IMR-90 (cell line): ENCODE measurements around the gene PLEKHG2. TPM values are rescaled to one million over a fixed set of nuclear protein-coding genes. Genes with fewer than 3 reads are reported as not detected.
A peak's percentile ranks its signal among the peaks of the same experiment; 100 is the strongest.

Source experiments
- ATAC-seq: fragments of 200-7000 bp; cut with Tn5 transposase; 2 replicates; pipeline ENCODE4 v1.9.1; 2020; ENCODE audit warnings: low read depth, mild to moderate bottlenecking, moderate library complexity
- BruUV-seq: library from RNA; stranded (reverse); fragments of 400-500 nt; replicated peaks from 2 replicates; lab custom pipeline; 2021; lab: Mats Ljungman, UMichigan
- CTCF ChIA-PET: fragments of 300-600 bp; formaldehyde crosslinking; extraction: SDS; loops from one replicate; lab custom pipeline; 2021; ENCODE audit warnings: antibody characterized with exemption; lab: Yijun Ruan, JAX
- POLR2A ChIA-PET: fragments of 300-600 bp; sonication (Branson Sonifier 250); formaldehyde crosslinking; loops from one replicate; lab custom pipeline; 2022; ENCODE audit warnings: antibody characterized with exemption; ENCODE audit not compliant: unreplicated experiment; lab: Charles Lee
- DNase-seq: peaks from one replicate; pipeline ENCODE4 v3.0.0; 2013
- H2AFZ ChIP-seq: replicated peaks from 2 replicates; pipeline ENCODE3; 2013; ENCODE audit warnings: low read length, mild to moderate bottlenecking; ENCODE audit not compliant: poor library complexity
- H2AK5ac ChIP-seq: 2 replicates; pipeline ENCODE4 v1.6.1; 2013; ENCODE audit warnings: low read depth, low read length, inconsistent platforms
- H2AK9ac ChIP-seq: replicated peaks from 2 replicates; pipeline ENCODE3; 2013; ENCODE audit warnings: mild to moderate bottlenecking, low read depth, low read length, moderate library complexity; ENCODE audit not compliant: poor library complexity
- H2BK120ac ChIP-seq: 2 replicates; pipeline ENCODE4 v1.6.1; 2013; ENCODE audit warnings: low read depth, low read length, inconsistent platforms
- H2BK15ac ChIP-seq: 3 replicates; pipeline ENCODE4 v1.6.1; 2013; ENCODE audit warnings: low read depth, low read length, inconsistent platforms
- H2BK20ac ChIP-seq: 2 replicates; pipeline ENCODE4 v1.6.1; 2013; ENCODE audit warnings: low read depth, mild to moderate bottlenecking, inconsistent platforms, low read length, moderate library complexity
- H2BK5ac ChIP-seq: 2 replicates; pipeline ENCODE4 v1.6.1; 2013; ENCODE audit warnings: mild to moderate bottlenecking, low read depth, low read length, inconsistent platforms; ENCODE audit not compliant: poor library complexity, severe bottlenecking
- H3K14ac ChIP-seq: replicated peaks from 2 replicates; pipeline ENCODE4 v1.6.1; 2013; ENCODE audit warnings: low read depth, low read length, inconsistent platforms
- H3K18ac ChIP-seq: 2 replicates; pipeline ENCODE4 v1.6.1; 2013; ENCODE audit warnings: low read depth, low read length, control low read depth
- H3K23ac ChIP-seq: 2 replicates; pipeline ENCODE4 v1.6.1; 2013; ENCODE audit warnings: low read depth, low read length, inconsistent platforms
- H3K27ac ChIP-seq: 2 replicates; pipeline ENCODE4 v1.5.1; 2013; ENCODE audit warnings: mild to moderate bottlenecking, control low read depth, low read length; ENCODE audit not compliant: insufficient read depth
- H3K27me3 ChIP-seq: 2 replicates; pipeline ENCODE4 v1.6.1; 2013; ENCODE audit warnings: low read length; ENCODE audit not compliant: control insufficient read depth, insufficient read depth
- H3K36me3 ChIP-seq: 2 replicates; pipeline ENCODE4 v1.6.1; 2013; ENCODE audit warnings: low read length, mixed read lengths; ENCODE audit not compliant: control insufficient read depth, insufficient read depth
- H3K4ac ChIP-seq: 2 replicates; pipeline ENCODE4 v1.6.1; 2013; ENCODE audit warnings: low read depth, low read length, inconsistent platforms
- H3K4me1 ChIP-seq: 2 replicates; pipeline ENCODE4 v1.6.1; 2013; ENCODE audit warnings: low read length, mixed read lengths; ENCODE audit not compliant: control insufficient read depth, insufficient read depth
- H3K4me2 ChIP-seq: 2 replicates; pipeline ENCODE4 v1.6.1; 2013; ENCODE audit warnings: low read depth, mild to moderate bottlenecking, control low read depth, low read length, moderate library complexity
- H3K4me3 ChIP-seq: 2 replicates; pipeline ENCODE4 v1.5.1; 2013; ENCODE audit warnings: low read depth, mild to moderate bottlenecking, control low read depth, low read length, moderate library complexity; ENCODE audit not compliant: insufficient read depth
- H3K56ac ChIP-seq: 2 replicates; pipeline ENCODE4 v1.6.1; 2013; ENCODE audit warnings: low read length, inconsistent platforms; ENCODE audit not compliant: insufficient read depth; ENCODE audit errors: extremely low read depth
- H3K79me1 ChIP-seq, 2 experiments: 2 replicates each; pipeline ENCODE4 v1.6.1; 2013; ENCODE audit warnings: low read length in 2 of 2, inconsistent platforms in 1 of 2, low read depth in 1 of 2
- H3K9ac ChIP-seq: 2 replicates; pipeline ENCODE4 v1.6.1; 2013; ENCODE audit warnings: low read depth, low read length, control low read depth
- H3K9me1 ChIP-seq: 2 replicates; pipeline ENCODE4 v1.6.1; 2013; ENCODE audit warnings: low read length, inconsistent platforms; ENCODE audit not compliant: insufficient read depth
- H3K9me3 ChIP-seq: 2 replicates; pipeline ENCODE4 v1.6.1; 2013; ENCODE audit warnings: low read length; ENCODE audit not compliant: control insufficient read depth, insufficient read depth
- H4K20me1 ChIP-seq: 2 replicates; pipeline ENCODE4 v1.6.1; 2013; ENCODE audit warnings: low read length, inconsistent platforms; ENCODE audit not compliant: insufficient read depth
- H4K5ac ChIP-seq: 2 replicates; pipeline ENCODE4 v1.6.1; 2013; ENCODE audit warnings: mild to moderate bottlenecking, low read depth, low read length, control low read depth
- H4K8ac ChIP-seq, 2 experiments: 2 replicates each; pipeline ENCODE4 v1.6.1; 2013; ENCODE audit warnings: low read depth in 2 of 2, low read length in 2 of 2, control low read depth in 1 of 2, inconsistent platforms in 1 of 2
- H4K91ac ChIP-seq: 2 replicates; pipeline ENCODE4 v1.6.1; 2013; ENCODE audit warnings: low read depth, low read length, inconsistent platforms; ENCODE audit not compliant: insufficient read depth
- BHLHE40 ChIP-seq: fragments of 150-350 bp; IDR thresholded peaks from 2 replicates; pipeline ENCODE4 v1.6.1; 2016; ENCODE audit warnings: mild to moderate bottlenecking, low read depth, low read length
- CEBPB ChIP-seq: IDR thresholded peaks from 2 replicates; pipeline ENCODE4 v1.6.1; 2012; ENCODE audit warnings: low read depth, low read length, improper control_type of control experiment
- CHD1 ChIP-seq: IDR thresholded peaks from 2 replicates; pipeline ENCODE4 v1.6.1; 2012; ENCODE audit warnings: low read depth, low read length, improper control_type of control experiment
- FOS ChIP-seq: fragments of 150-350 bp; IDR thresholded peaks from 2 replicates; pipeline ENCODE4 v1.6.1; 2016; ENCODE audit warnings: low read depth, low read length
- MAFK ChIP-seq: IDR thresholded peaks from 2 replicates; pipeline ENCODE4 v1.6.1; 2012; ENCODE audit warnings: low read depth, low read length, improper control_type of control experiment
- MAZ ChIP-seq: IDR thresholded peaks from 2 replicates; pipeline ENCODE4 v1.6.1; 2012; ENCODE audit warnings: low read depth, mild to moderate bottlenecking, low read length, improper control_type of control experiment, moderate library complexity, borderline replicate concordance
- MXI1 ChIP-seq: IDR thresholded peaks from 2 replicates; pipeline ENCODE4 v1.6.1; 2012; ENCODE audit warnings: low read depth, mild to moderate bottlenecking, low read length, moderate library complexity, borderline replicate concordance
- POLR2A ChIP-seq: IDR thresholded peaks from 2 replicates; pipeline ENCODE4 v1.6.1; 2012; ENCODE audit warnings: mild to moderate bottlenecking, low read depth, low read length
- SMC3 ChIP-seq: fragments of 150-350 bp; IDR thresholded peaks from 2 replicates; pipeline ENCODE4 v1.6.1; 2016; ENCODE audit warnings: low read depth, mild to moderate bottlenecking, antibody characterized with exemption, low read length, moderate library complexity
- USF2 ChIP-seq: fragments of 150-350 bp; IDR thresholded peaks from 2 replicates; pipeline ENCODE4 v1.6.1; 2017; ENCODE audit warnings: mild to moderate bottlenecking, antibody characterized with exemption, low read length, low read depth
- WGBS, 2 experiments: methylation state at CpG; one replicate each; pipeline versions ENCODE4 v1.1.5 to v1.1.7; 2013; ENCODE audit warnings: missing lambda C conversion rate in 2 of 2; ENCODE audit not compliant: insufficient read length in 1 of 2; ENCODE audit errors: extremely low coverage in 2 of 2; 5-methylcytosine and 5-hydroxymethylcytosine counted together
- dilution Hi-C: fragments of 300-500 bp; cut with HindIII; formaldehyde crosslinking; loops from one replicate; pipeline ENCODE4 v1.14.3; 2018; ENCODE audit warnings: low sequenced_read_pairs; ENCODE audit not compliant: unreplicated experiment
- in situ Hi-C: fragments of 300-500 bp; cut with MboI; formaldehyde crosslinking; loops from 3 replicates; pipeline ENCODE4 v1.14.3; 2019; ENCODE audit warnings: low sequenced_read_pairs, inconsistent platforms, mixed read lengths
- intact Hi-C: fragments of 100-400 bp; cut with micrococcal nuclease; formaldehyde crosslinking; loops from 2 replicates; pipeline ENCODE4 v1.10.0; 2022
- polyA plus RNA-seq, 3 experiments: library from polyadenylated mRNA; depleted of rRNA; stranded (reverse); fragments of >200 nt; gene quantifications; 2 replicates each; pipeline ENCODE4 v1.2.3, GENCODE V29; 2012; ENCODE audit warnings: low replicate concordance in 1 of 3
- total RNA-seq: library from RNA; depleted of rRNA; stranded (reverse); fragments of >200 nt; gene quantifications from 2 replicates; pipeline ENCODE4 v1.2.3, GENCODE V29; 2012

Gene PLEKHG2
- total and polyA plus RNA-seq, 2 of the 4 experiments (the other 2 are of a cell fraction) = 6.5 to 28.3 TPM

DNA sequence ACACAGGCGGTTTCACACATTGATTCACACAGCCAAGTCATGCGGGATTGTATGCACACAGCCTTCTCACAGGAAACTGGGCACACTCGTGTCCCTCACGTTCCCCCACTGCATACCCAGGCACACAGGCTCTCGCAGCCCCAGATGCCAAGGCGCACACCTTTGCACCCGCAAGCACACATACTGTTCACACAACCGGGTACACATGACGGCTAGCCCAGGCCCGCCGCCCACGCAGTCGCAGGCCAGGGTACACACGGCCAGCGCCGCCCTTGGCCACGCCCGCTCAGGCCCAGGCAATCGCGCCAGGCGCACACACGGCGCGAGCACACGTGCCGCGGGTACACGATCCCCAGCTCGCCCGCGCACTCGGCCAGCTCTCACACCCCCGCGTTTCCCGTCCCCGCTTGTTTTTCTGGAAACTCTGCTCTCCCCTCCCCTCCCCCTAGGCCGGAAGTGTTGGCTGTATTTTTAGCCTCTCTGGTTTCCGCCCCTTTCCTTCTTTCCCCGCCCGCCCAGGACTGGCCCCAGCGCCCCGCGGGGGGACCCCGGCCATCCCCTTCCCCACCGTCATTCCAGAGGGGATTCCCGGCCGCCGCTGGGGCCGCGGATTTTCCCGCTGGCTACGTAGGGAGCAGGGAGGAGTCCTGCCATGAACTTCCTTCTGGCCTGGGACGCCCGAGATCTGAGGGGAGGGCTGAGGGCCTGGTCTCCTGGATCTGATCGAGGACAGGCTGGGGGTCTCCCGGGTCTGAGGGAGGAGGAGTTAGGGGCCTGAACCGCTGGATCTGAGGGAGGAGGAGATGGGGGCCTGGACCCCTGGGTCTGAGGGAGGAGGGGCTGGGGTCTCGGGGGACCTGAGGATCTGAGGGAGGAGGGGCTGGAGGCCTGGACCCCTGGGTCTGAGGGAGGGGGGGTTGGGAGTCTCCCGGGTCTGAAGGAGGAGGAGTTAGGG lies 9.8 kb upstream of the PLEKHG2 start:
- Histone ChIP-seq H3K4me3 (peak overlapping the region; percentile 29), H3K9me3 (no peaks in the 10 kb centered on the region), H4K8ac (peak overlapping the region; percentile 86 to 90), H2BK15ac (peak overlapping the region; percentile 90; the same call in 2 of the 3 replicates), H4K20me1 (peaks cover 23% of the 10 kb centered on the region), H3K4ac (peak overlapping the region; percentile 99), H3K56ac (peak overlapping the region; percentile 84), H2AFZ (peak overlapping the region; percentile 83), H3K18ac (peak overlapping the region; percentile 96), H2AK5ac (peak overlapping the region; percentile 99), H3K36me3 (peaks cover 1% of the 10 kb centered on the region; the same call in 1 of the 2 replicates), H4K91ac (peak overlapping the region; percentile 99), H3K4me2 (peak overlapping the region; percentile 87), H3K27me3 (no peaks in the 10 kb centered on the region), H3K9me1 (peaks cover 11% of the 10 kb centered on the region), H3K27ac (peak overlapping the region; percentile 95), H3K9ac (peak overlapping the region; percentile 74), H3K14ac (peak overlapping the region; percentile 95), H3K4me1 (peaks cover 29% of the 10 kb centered on the region), H4K5ac (peak overlapping the region; percentile 95), H2BK20ac (peak overlapping the region; percentile 91), H3K23ac (peak overlapping the region; percentile 94), H2AK9ac (peak overlapping the region; percentile 100), H2BK120ac (peak overlapping the region; percentile 98), H3K79me1 (peaks cover 0 to 51% of the 10 kb centered on the region in 2 experiments; a peak in 2 of 4 replicates), H2BK5ac (peak overlapping the region; percentile 94)
- intact Hi-C loops = loop anchor here (1.0 to 2.0 kb wide), 2 partner anchors 10 to 130 kb away; partner anchors contain the start of genes EID2B and PLEKHG2
- ATAC-seq = peak; percentile 15
- ChIA-PET CTCF (interaction anchor here (0.9 kb wide), 1 partner anchor 9 kb away, joined by 3 read pairs; no protein-coding TSS in a partner anchor), POLR2A (no interaction called here)
- WGBS, 2 experiments = 3% methylated on average over 36 of the region's 59 CpGs; no CpG with 5 or more reads in 1 of the 2 experiments
- dilution Hi-C loops = no loop called here
- no TSS peak for BruUV-seq
- DNase-seq = peak; percentile 93
- in situ Hi-C loops = no loop called here
- 0 out of 2 replicates have a peak, but pooled peaks have one; percentile 17 for TF ChIP-seq FOS
- peak; percentile 86 for TF ChIP-seq MXI1
- peak; percentile 86 for TF ChIP-seq USF2
- TF ChIP-seq CHD1 = 0 out of 2 replicates have a peak, but pooled peaks have one; percentile 34
- TF ChIP-seq SMC3 = no peak
- peak; percentile 29 for TF ChIP-seq POLR2A
- no peak for TF ChIP-seq MAFK
- TF ChIP-seq MAZ = peak; percentile 65; the same call in 1 of the 2 replicates
- TF ChIP-seq CEBPB = no peak
- peak; percentile 99 for TF ChIP-seq BHLHE40
